Adrenal gland (tissue), 5 donors: ENCODE data around the gene CD28.

Source experiments
- POLR2A ChIP-seq, 2 donors: fragments of 450-650 bp; IDR thresholded peaks; one replicate each; pipeline ENCODE4 v1.6.1; 2017; ENCODE audit warnings: antibody characterized with exemption in 2 of 2, mild to moderate bottlenecking in 2 of 2, moderate library complexity in 1 of 2
- TF ChIP-seq, protein P1 (sequence below), 6 experiments: fragments of 450-650 bp in 4 of 6; fragments of 200-600 bp in 2 of 6; sonication (generic) in 1 of 6; IDR thresholded peaks; 1 replicate in 5 of 6; 2 replicates in 1 of 6; pipeline versions ENCODE4 v1.5.1 to v1.8.0; 2016 to 2021; ENCODE audit warnings: antibody characterized with exemption in 6 of 6, mild to moderate bottlenecking in 2 of 6, moderate library complexity in 1 of 6
- donor health status: DM: no; HTN: no; CAD: no.

DNA sequence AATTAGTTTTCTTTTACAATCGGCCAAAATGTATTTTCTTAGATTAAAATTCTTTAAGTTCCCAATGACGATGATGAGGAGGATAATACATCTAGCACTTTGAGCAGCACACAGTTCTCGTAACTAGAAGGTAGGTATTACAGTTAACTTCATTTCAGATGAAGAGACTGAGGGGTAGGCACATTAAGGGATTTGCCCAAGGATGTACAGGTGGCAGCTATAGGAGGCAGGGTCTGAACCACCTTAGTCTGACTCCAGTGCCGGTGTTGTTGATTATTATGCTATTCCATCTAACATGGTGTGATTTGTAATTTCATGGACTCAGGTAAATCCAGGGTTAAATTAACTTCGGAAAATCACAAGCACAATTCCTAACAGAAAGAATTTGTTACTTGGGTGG is 1.1 kb downstream of the CD28 start:
- TF ChIP-seq POLR2A (IDR thresholded peaks at IDR 0.05), result no peak
- TF ChIP-seq, protein P1, sequence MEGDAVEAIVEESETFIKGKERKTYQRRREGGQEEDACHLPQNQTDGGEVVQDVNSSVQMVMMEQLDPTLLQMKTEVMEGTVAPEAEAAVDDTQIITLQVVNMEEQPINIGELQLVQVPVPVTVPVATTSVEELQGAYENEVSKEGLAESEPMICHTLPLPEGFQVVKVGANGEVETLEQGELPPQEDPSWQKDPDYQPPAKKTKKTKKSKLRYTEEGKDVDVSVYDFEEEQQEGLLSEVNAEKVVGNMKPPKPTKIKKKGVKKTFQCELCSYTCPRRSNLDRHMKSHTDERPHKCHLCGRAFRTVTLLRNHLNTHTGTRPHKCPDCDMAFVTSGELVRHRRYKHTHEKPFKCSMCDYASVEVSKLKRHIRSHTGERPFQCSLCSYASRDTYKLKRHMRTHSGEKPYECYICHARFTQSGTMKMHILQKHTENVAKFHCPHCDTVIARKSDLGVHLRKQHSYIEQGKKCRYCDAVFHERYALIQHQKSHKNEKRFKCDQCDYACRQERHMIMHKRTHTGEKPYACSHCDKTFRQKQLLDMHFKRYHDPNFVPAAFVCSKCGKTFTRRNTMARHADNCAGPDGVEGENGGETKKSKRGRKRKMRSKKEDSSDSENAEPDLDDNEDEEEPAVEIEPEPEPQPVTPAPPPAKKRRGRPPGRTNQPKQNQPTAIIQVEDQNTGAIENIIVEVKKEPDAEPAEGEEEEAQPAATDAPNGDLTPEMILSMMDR (IDR thresholded peaks at IDR 0.05), result no peak
